HL-60/S4 treated with retinoic acid at 250 ng/mL for 4 days and 3 days (cell line): Measurements from ENCODE around the gene MED20.
"Not testable (repeated sequence)": the region's sequence is repeated elsewhere in the genome, so short reads cannot be mapped to it uniquely, and the experiment has no call there.

Experiments
- in situ Hi-C: fragments of 300-500 bp; cut with MboI; formaldehyde crosslinking; loops from 2 replicates; pipeline ENCODE4 v1.7.0; 2022; ENCODE audit warnings: low sequenced_read_pairs

Gene MED20

GRCh38 chr6:41920921-41921711 is at the start of gene MED20, which contains the start of gene BYSL:
MED20 (minus strand) TSS chr6:41921139; CDS start chr6:41921018, 121 bp downstream.
BYSL (plus strand) TSS chr6:41921499; CDS start chr6:41921563, 64 bp downstream.
- in situ Hi-C loops: loop anchor here (10.0 kb wide), 1 partner anchor 124 kb away; no protein-coding TSS in a partner anchor

- in situ Hi-C loops: no loop called here
Observed at GRCh38 chr6:41970436-41970846, 49.5 kb upstream of the MED20 start.

- in situ Hi-C loops: no loop called here
Observed at GRCh38 chr6:41967312-41968287, 46.7 kb upstream of the MED20 start.

- in situ Hi-C loops: no loop called here
Observed at GRCh38 chr6:41966961-41967311, 46.0 kb upstream of the MED20 start.

- in situ Hi-C loops: no loop called here
Observed at GRCh38 chr6:41966214-41966920, 45.4 kb upstream of the MED20 start.

GRCh38 chr6:41965429-41966213 is 44.7 kb upstream of the MED20 start:
- in situ Hi-C loops: no loop called here

GRCh38 chr6:41964201-41964887 is 43.4 kb upstream of the MED20 start:
- in situ Hi-C loops: no loop called here

GRCh38 chr6:41963371-41963770 is 42.4 kb upstream of the MED20 start:
- in situ Hi-C loops: no loop called here

- in situ Hi-C loops: no loop called here
Observed at GRCh38 chr6:41960028-41960427, 39.1 kb upstream of the MED20 start.

- in situ Hi-C loops: no loop called here
Observed at GRCh38 chr6:41958022-41958856, 37.3 kb upstream of the MED20 start.

GRCh38 chr6:41957117-41957516 is 36.2 kb upstream of the MED20 start:
- in situ Hi-C loops: no loop called here

- in situ Hi-C loops: no loop called here
Observed at GRCh38 chr6:41955412-41955811, 34.5 kb upstream of the MED20 start.

- in situ Hi-C loops: no loop called here
Observed at GRCh38 chr6:41954668-41955067, 33.7 kb upstream of the MED20 start.

GRCh38 chr6:41947581-41948220 is 26.8 kb upstream of the MED20 start:
- in situ Hi-C loops: no loop called here

- in situ Hi-C loops: no loop called here
Observed at GRCh38 chr6:41943456-41943855, 22.5 kb upstream of the MED20 start.

GRCh38 chr6:41942882-41943281 is 21.9 kb upstream of the MED20 start:
- in situ Hi-C loops: not testable (repeated sequence)

GRCh38 chr6:41942067-41942851 is 21.3 kb upstream of the MED20 start:
- in situ Hi-C loops: no loop called here
